ENCODE data around the gene GM2A.

GRCh38 chr5:151275803-151276202, 22.8 kb downstream of the GM2A start:
- no peak for TF ChIP-seq CTCF (conservative IDR thresholded peaks at IDR 0.05; ENCODE audit: low read length)
- no peak for TF ChIP-seq EZH2phosphoT487 (IDR thresholded peaks at IDR 0.05; ENCODE audit: borderline replicate concordance)
